GM23248 (cell line): ENCODE measurements around the gene ULK4. TPM values are rescaled to one million over a fixed set of nuclear protein-coding genes. Genes with fewer than 3 reads are reported as not detected.
"Not testable (repeated sequence)": the region's sequence is repeated elsewhere in the genome, so short reads cannot be mapped to it uniquely, and the experiment has no call there.

Source experiments
- DNase-seq: peaks from one replicate; pipeline ENCODE4 v3.0.0-alpha.2; 2015
- H2AFZ ChIP-seq: fragments of 200-600 bp; sonication (generic); 2 replicates; pipeline ENCODE4 v1.6.1; 2016; ENCODE audit warnings: antibody characterized with exemption
- H3F3A ChIP-seq: fragments of 200-600 bp; sonication (generic); 2 replicates; pipeline ENCODE4 v1.6.1; 2016; ENCODE audit warnings: mild to moderate bottlenecking, antibody characterized with exemption, mixed run types; ENCODE audit not compliant: insufficient read depth
- H3K27ac ChIP-seq: fragments of 200-600 bp; sonication (generic); 2 replicates; pipeline ENCODE4 v1.5.1; 2016; ENCODE audit warnings: mild to moderate bottlenecking
- H3K27me3 ChIP-seq: fragments of 200-600 bp; sonication (generic); replicated peaks from 2 replicates; pipeline ENCODE4 v1.6.1; 2016; ENCODE audit warnings: mild to moderate bottlenecking; ENCODE audit not compliant: insufficient read depth
- H3K36me3 ChIP-seq: fragments of 200-600 bp; sonication (generic); 2 replicates; pipeline ENCODE4 v1.6.1; 2016; ENCODE audit warnings: low read depth, mild to moderate bottlenecking
- H3K4me1 ChIP-seq: fragments of 200-600 bp; sonication (generic); 2 replicates; pipeline ENCODE4 v1.6.1; 2016; ENCODE audit warnings: mild to moderate bottlenecking; ENCODE audit not compliant: insufficient read depth
- H3K4me2 ChIP-seq: fragments of 200-600 bp; sonication (generic); one replicate; pipeline ENCODE4 v1.6.1; 2016; ENCODE audit warnings: mild to moderate bottlenecking; ENCODE audit not compliant: unreplicated experiment
- H3K4me3 ChIP-seq: fragments of 200-600 bp; sonication (generic); 2 replicates; pipeline ENCODE4 v1.5.1; 2016; ENCODE audit warnings: mild to moderate bottlenecking
- H3K79me2 ChIP-seq: fragments of 200-600 bp; sonication (generic); 2 replicates; pipeline ENCODE4 v1.6.1; 2016; ENCODE audit warnings: mild to moderate bottlenecking; ENCODE audit not compliant: insufficient read depth
- H3K9ac ChIP-seq: fragments of 200-600 bp; sonication (generic); 2 replicates; pipeline ENCODE4 v1.6.1; 2016; ENCODE audit warnings: mild to moderate bottlenecking
- H3K9me2 ChIP-seq: fragments of 200-600 bp; sonication (generic); 2 replicates; pipeline ENCODE4 v1.6.1; 2016; ENCODE audit warnings: mixed run types, mild to moderate bottlenecking, moderate library complexity; ENCODE audit not compliant: insufficient read depth
- H3K9me3 ChIP-seq: fragments of 200-600 bp; sonication (generic); one replicate; pipeline ENCODE4 v1.6.1; 2017; ENCODE audit warnings: low read depth
- H4K20me1 ChIP-seq: fragments of 200-600 bp; sonication (generic); 2 replicates; pipeline ENCODE4 v1.6.0; 2016; ENCODE audit not compliant: insufficient read depth
- EZH2 ChIP-seq: fragments of 200-600 bp; sonication (generic); IDR thresholded peaks from 2 replicates; pipeline ENCODE4 v1.6.1; 2018; ENCODE audit warnings: antibody characterized with exemption, mild to moderate bottlenecking; ENCODE audit not compliant: insufficient read depth, poor library complexity, severe bottlenecking
- EZH2phosphoT487 ChIP-seq: fragments of 200-600 bp; sonication (generic); IDR thresholded peaks from 2 replicates; pipeline ENCODE4 v1.6.1; 2018; ENCODE audit warnings: antibody characterized with exemption, moderate library complexity, mild to moderate bottlenecking, low read depth; ENCODE audit not compliant: insufficient read depth
- WGBS, 2 experiments: methylation state at CpG; one replicate each; pipeline ENCODE4 v1.1.6; 2015 to 2017; ENCODE audit warnings: low lambda C conversion rate in 2 of 2, low coverage in 1 of 2; ENCODE audit errors: missing lambda C conversion rate in 2 of 2; 5-methylcytosine and 5-hydroxymethylcytosine counted together
- in situ Hi-C: fragments of 300-500 bp; cut with MboI; formaldehyde crosslinking; loops from 2 replicates; pipeline ENCODE4 v1.15.0; 2020
- polyA plus RNA-seq: library from polyadenylated mRNA; unstranded; fragments of >200 nt; fragmentation: Nextera tagmentation; extraction: Ambion mirVana; gene quantifications from 2 replicates; pipeline ENCODE4 v1.2.1, GENCODE V29; 2016
- total RNA-seq: library from RNA; depleted of rRNA; stranded (reverse); fragments of >200 nt; shearing (Covaris generic); gene quantifications from 2 replicates; pipeline ENCODE4 v1.2.3, GENCODE V29; 2014

The ULK4 gene
- total and polyA plus RNA-seq, 2 experiments from 2014 or later: 3.5 to 20.3 TPM

- Histone ChIP-seq H3F3A (peaks cover 36% of the 10 kb centered on the region), H3K4me1 (peaks cover 47% of the 10 kb centered on the region), H3K9ac (peak overlapping the region; percentile 62), H4K20me1 (no peaks in the 10 kb centered on the region), H3K4me3 (peak overlapping the region; percentile 39; the same call in 1 of the 2 replicates), H3K36me3 (no peaks in the 10 kb centered on the region), H3K27ac (peak overlapping the region; percentile 85), H2AFZ (no peak overlapping the region), H3K79me2 (no peaks in the 10 kb centered on the region), H3K4me2 (peak overlapping the region; percentile 57), H3K27me3 (no peaks in the 10 kb centered on the region), H3K9me3 (no peaks in the 10 kb centered on the region), H3K9me2 (no peaks in the 10 kb centered on the region)
- WGBS, 2 experiments: 65 to 69% methylated on average over 6 of the region's 6 CpGs
- DNase-seq: peak; percentile 89
- in situ Hi-C loops: no loop called here
- TF ChIP-seq EZH2phosphoT487 (no peak), EZH2 (no peak)
Measured at GRCh38 chr3:41682996-41683395, 278.9 kb downstream of the ULK4 start.

GRCh38 chr3:41682382-41682781, 279.5 kb downstream of the ULK4 start:
- Histone ChIP-seq H3F3A (peaks cover 36% of the 10 kb centered on the region), H3K4me1 (peaks cover 47% of the 10 kb centered on the region), H3K9me3 (no peaks in the 10 kb centered on the region), H4K20me1 (no peaks in the 10 kb centered on the region), H3K27ac (peak overlapping the region; percentile 85), H3K9me2 (no peaks in the 10 kb centered on the region), H3K4me2 (peak overlapping the region; percentile 31), H3K9ac (peak overlapping the region; percentile 62), H3K27me3 (no peaks in the 10 kb centered on the region), H3K79me2 (no peaks in the 10 kb centered on the region), H2AFZ (no peak overlapping the region), H3K36me3 (no peaks in the 10 kb centered on the region), H3K4me3 (0 out of 2 replicates have a peak overlapping the region, but pooled peaks have one; percentile 22)
- no peak for TF ChIP-seq EZH2
- in situ Hi-C loops: no loop called here
- DNase-seq: peak; percentile 6
- 84 to 90% methylated on average over 3 of the region's 3 CpGs for WGBS, 2 experiments

- no peaks in the 10 kb centered on the region for H3K9me3 ChIP-seq
- WGBS, 2 experiments: 0 to 3% methylated on average over 3 of the region's 3 CpGs
- H3K27ac ChIP-seq: peak overlapping the region; percentile 85
- DNase-seq: peak; percentile 94
- in situ Hi-C loops: no loop called here
- no peaks in the 10 kb centered on the region for H4K20me1 ChIP-seq
- peak overlapping the region; percentile 62 for H3K9ac ChIP-seq
- no peaks in the 10 kb centered on the region for H3K79me2 ChIP-seq
- TF ChIP-seq EZH2: no peak
- peak; percentile 87 for TF ChIP-seq EZH2phosphoT487
- peaks cover 36% of the 10 kb centered on the region for H3F3A ChIP-seq
- H3K4me3 ChIP-seq: peak overlapping the region; percentile 7; the same call in 1 of the 2 replicates
- no peaks in the 10 kb centered on the region for H3K36me3 ChIP-seq
- no peaks in the 10 kb centered on the region for H3K9me2 ChIP-seq
- peak overlapping the region; percentile 68 for H3K4me2 ChIP-seq
- H3K4me1 ChIP-seq: peaks cover 47% of the 10 kb centered on the region
- no peaks in the 10 kb centered on the region for H3K27me3 ChIP-seq
- H2AFZ ChIP-seq: no peak overlapping the region
Measured at GRCh38 chr3:41681479-41681878, 280.4 kb downstream of the ULK4 start.

- H3K4me2 ChIP-seq: no peak overlapping the region
Measured at GRCh38 chr3:41679374-41679773, 282.5 kb downstream of the ULK4 start.

GRCh38 chr3:41675102-41675501, 286.8 kb downstream of the ULK4 start:
- peaks cover 14% of the 10 kb centered on the region for H3K4me1 ChIP-seq

More at GRCh38 chr3:41679374-41679773, 282.5 kb downstream of the ULK4 start:
- Histone ChIP-seq H3K4me3 (no peak overlapping the region), H3K27me3 (no peaks in the 10 kb centered on the region), H3K9me3 (no peaks in the 10 kb centered on the region), H2AFZ (no peak overlapping the region), H3K36me3 (no peaks in the 10 kb centered on the region), H3K79me2 (no peaks in the 10 kb centered on the region), H3F3A (peaks cover 36% of the 10 kb centered on the region), H3K27ac (no peak overlapping the region), H3K9me2 (no peaks in the 10 kb centered on the region), H4K20me1 (no peaks in the 10 kb centered on the region), H3K4me1 (peaks cover 46% of the 10 kb centered on the region), H3K9ac (no peak overlapping the region)
- DNase-seq: peak; percentile 9
- WGBS, 2 experiments: 97 to 100% methylated on average over 1 of the region's 1 CpG
- in situ Hi-C loops: no loop called here
- no peak for TF ChIP-seq EZH2phosphoT487
- TF ChIP-seq EZH2: no peak

More at GRCh38 chr3:41675102-41675501, 286.8 kb downstream of the ULK4 start:
- H3K79me2 ChIP-seq, H3K27ac ChIP-seq, in situ Hi-C loops, H3K4me2 ChIP-seq, H3K9ac ChIP-seq, H3K4me3 ChIP-seq, H3K27me3 ChIP-seq, H2AFZ ChIP-seq, H3K36me3 ChIP-seq, DNase-seq, H3K9me2 ChIP-seq, H3F3A ChIP-seq, H4K20me1 ChIP-seq, H3K9me3 ChIP-seq: not testable (repeated sequence)
- WGBS, 2 experiments: 95 to 96% methylated on average over 7 of the region's 7 CpGs
